NAMALWA (cell line): Measurements from ENCODE around the gene USP1.

Source experiments
- DNase-seq: peaks from one replicate; pipeline ENCODE4 v3.0.0-alpha.2; 2015; ENCODE audit warnings: low spot score

The USP1 gene, protein sequence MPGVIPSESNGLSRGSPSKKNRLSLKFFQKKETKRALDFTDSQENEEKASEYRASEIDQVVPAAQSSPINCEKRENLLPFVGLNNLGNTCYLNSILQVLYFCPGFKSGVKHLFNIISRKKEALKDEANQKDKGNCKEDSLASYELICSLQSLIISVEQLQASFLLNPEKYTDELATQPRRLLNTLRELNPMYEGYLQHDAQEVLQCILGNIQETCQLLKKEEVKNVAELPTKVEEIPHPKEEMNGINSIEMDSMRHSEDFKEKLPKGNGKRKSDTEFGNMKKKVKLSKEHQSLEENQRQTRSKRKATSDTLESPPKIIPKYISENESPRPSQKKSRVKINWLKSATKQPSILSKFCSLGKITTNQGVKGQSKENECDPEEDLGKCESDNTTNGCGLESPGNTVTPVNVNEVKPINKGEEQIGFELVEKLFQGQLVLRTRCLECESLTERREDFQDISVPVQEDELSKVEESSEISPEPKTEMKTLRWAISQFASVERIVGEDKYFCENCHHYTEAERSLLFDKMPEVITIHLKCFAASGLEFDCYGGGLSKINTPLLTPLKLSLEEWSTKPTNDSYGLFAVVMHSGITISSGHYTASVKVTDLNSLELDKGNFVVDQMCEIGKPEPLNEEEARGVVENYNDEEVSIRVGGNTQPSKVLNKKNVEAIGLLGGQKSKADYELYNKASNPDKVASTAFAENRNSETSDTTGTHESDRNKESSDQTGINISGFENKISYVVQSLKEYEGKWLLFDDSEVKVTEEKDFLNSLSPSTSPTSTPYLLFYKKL

DNA sequence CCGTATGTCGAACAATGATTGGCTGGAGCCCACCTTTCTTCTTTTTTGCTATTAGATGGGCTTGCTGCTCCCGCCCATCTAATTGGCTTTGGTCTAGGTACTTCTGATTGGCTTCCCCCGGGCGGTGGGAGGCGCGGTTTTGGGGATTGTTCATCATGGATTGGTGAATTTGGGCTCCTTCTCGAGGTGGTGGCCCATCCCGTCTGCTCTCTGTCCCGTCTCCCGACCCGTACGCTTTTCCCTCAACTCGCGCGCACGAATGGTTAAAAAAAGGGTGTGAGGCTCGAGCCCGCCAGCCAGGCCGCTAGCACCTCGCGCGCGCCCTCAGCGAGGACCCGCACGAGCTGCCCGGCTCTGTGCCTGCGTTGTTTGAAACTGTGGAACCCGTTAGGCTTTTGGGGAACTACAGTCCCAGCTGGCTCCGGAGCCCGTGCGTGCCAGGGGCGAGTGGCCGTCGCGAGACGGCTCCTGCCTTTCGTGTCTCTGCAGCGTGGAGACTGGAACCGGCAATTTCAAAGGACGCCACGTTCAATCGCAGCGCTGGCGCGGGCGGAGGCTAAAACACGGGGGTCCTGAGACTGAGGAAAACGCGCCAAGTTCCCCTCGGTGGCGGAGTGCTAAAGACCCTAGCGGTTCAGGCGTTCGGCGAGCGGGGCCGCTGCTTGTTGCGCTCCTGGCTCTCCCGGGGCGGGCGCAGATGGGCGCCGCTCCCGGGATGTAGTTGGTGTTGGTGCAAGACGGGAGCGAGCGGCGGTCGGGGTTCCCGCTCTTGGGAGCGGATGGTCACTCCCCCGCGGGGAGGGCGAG lies at the start of gene USP1:
Gene USP1, plus strand, starts transcription at position 584 of the 807 bp plus-strand sequence. CDS start 2,819 bp downstream, outside the sequence.
- peak; percentile 100 for DNase-seq

DNA sequence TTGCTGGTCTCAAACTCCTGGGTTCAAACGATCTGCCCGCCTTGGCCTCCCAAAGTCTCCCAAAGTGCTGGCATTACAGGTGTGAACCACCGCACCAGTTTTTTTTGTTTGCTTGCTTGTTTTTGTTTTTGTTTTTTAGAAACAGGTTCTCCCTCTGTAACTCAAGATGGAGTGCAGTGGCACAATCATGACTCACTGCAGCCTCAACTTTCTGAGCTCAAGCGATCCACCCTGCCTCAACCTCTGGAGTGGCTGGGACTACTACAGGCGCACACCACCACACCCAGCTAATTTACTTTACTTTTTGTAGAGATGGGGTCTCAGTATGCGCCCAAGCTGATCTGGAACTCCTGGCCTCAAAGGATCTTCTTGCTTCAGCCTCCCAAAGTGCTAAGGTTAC lies 47.3 kb upstream of the USP1 start:
- no peak for DNase-seq

DNA sequence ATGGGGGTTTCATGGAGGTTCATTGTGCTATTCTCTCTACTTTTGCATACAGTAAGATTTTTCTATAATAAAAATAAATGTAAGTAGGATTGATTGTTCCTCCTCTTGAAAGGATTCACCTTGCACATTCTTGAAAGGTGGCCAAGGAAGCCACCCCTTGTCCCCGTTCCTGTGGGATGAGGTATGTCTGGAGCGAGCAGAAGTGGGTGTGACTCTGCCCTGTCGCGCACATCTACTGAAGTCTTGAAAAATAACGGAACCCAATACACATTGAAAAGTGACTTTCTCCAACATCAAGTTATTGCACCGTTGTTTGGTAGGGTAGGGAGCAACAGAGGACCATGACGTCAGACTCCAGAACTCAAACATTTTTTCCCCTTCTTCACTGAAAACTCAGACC lies 46.8 kb upstream of the USP1 start:
- DNase-seq: no peak

DNA sequence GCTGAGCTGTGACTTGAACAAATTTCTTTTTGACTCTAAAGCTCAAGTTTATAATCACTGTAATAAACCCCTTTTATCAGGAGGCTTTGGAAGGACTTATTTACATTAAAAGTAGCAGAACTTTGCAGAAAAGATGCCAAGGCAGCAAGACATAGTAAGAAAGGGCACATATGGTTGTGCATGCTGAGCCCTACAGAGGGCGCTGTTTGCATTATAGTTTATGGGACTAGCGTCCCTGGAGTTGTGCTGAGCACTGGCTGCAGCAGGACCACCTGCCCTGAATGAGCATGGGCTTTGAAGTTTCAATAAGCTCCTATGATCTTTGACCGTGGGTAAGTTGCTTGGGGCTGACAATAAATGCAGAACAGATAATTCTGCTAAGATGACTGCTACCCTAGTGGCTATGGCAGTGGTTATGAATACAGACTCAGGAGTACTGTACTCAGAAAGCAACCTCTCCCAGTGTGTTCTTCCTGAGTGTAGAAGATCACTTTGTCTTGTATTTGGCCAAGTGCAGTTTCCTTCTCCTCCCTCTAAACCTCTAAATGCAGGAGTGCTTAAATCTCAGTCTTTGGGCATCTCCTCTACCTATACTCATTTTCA lies 45.4 kb upstream of the USP1 start:
- peak; percentile 61 for DNase-seq

DNA sequence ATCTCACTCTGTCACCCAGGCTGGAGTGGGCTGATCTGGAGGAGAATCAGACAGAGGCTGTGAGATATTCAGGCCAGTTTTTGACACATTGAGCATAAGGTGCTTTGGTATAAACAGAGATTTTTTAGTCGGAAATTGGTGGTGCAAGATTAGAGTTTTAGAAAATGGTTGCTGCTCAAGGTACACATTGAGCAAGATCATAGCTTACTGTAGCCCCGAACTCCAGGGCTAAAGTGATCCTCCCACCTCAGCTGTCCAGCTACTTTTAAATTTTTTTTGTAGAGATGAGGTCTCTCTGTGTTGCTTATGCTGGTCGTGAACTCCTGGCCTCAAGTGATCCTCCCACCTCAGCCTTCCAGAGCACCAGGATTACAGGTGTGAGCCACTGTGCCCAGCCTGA lies 43.9 kb upstream of the USP1 start:
- no peak for DNase-seq

DNA sequence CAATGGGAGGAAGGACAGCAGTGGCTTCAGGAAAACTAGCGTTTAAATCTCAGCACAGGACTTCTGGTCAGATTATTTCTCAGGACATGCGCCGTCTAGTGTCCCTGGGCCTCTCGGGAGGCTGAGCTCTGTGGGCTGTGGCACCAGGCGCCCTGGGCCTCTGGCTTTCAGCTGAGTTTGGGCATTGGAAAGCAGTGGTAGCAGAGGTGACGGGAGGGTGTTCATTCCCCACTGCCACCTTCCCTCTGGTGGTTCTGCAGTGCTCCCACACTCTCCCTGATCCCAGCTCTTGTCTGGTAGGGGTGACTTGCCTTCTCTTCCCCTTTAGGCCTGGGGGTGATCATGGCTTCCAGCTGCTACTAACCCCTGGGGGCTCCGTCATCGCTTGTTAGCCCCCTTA lies 42.2 kb upstream of the USP1 start:
- DNase-seq: no peak

DNA sequence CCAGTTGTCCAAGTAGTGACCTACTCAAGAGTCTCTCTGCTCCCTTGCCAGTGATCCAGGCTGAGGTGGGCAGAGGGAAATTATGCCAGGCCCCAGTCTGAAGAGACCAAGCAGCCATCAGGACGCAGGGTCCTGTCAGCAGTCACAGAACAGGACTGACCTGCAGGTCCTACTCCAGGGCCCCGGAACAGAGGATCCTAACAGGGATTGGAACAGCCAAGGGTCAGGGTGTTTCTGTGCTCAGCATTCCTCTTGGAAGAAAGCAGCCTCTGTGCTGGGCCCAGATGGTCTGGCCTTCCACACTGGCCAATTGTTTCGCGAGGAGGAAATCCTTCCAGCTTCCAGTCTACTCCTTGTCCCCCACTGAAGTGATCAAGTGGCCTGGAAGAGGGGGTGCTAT lies 41.6 kb upstream of the USP1 start:
- DNase-seq: no peak

DNA sequence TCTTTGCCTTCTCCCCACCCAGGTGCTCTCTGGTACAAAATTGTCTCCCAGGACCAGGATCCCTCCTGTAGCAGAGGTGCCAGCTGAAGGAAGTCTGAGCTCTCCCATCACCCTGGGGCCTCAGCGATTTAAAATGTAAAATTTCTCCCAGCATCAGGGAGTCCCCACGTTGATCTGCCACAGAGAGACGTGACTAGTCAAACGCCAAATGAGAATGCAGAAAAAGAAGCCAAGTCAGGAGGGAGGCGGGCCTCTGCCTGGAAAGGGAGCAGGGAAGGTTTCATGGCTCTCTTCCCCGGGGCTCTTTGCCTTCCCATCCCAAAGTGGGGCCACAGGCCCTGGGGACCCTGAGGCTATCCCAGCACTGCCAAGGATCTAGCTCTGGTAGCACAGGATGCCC lies 40.0 kb upstream of the USP1 start:
- DNase-seq: no peak

DNA sequence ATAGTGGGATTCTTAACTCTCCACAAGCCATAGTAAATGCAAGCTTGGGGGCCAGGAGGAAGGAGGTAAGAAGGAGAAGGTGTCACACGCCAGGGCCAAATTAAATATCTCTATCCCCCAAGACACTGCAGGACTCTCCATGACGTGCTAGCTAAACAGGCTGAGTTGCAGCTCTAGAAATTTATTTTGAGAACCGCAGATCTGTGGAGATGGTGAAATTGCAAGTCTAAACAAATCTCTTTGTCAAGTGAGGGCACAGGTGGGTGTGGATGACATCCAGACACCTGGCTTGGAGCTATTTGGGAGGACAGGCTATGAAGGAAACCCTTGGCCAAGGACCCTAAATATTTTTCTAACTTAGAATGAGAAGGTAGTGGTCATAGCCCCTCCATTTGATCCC lies 39.5 kb upstream of the USP1 start:
- no peak for DNase-seq

DNA sequence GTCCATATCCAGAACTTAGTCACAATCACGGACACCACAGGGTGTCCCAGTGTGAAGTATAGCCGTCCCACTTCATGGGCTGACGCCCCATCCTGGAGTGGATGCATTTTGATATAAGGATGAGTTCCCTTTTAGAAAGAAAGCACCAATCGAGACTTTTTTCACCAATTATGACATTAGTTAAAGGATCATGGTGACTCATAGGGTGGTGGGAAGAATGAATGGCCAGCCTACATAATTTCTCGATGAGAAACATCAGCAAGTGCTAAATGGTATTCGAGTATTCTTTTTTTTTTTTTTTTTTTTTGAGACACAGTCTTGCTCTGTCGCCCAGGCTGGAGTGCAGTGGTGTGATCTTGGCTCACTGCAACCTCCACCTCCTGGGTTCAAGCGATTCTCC lies 38.5 kb upstream of the USP1 start:
- DNase-seq: no peak

DNA sequence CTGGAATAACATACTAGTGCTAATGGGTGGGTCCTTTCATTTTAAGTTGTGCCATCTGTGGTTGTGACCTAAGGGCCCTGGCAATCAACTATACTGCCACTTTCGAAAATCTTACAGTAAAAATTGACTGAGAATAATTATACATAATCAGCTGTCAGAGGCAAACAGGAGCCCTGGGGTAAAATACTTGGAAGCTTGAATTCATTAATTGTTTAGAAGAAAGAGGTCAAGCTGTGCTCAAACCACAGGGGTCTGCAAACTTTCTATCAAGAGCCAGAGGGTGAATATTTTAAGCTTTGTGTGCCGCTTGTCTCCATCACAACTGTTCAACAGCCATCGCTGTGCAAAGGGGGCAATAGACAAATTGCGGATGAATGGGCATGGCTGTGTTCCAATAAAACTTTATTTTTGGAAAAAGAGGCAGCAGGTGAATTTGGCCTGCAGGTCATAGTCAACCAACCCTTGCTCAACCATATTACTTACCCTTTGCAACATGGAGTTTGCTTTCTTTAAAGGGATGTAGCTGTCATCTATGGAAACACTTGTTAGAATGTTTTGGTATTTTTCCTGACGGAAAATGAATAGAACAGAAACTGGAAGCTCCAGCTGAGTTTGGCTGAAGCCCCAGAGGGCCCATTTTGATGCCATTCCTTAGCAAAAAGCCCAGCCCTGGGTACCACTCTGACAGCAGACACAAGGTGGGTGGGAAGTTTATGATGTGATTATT lies 35.7 kb upstream of the USP1 start:
- no peak for DNase-seq

DNA sequence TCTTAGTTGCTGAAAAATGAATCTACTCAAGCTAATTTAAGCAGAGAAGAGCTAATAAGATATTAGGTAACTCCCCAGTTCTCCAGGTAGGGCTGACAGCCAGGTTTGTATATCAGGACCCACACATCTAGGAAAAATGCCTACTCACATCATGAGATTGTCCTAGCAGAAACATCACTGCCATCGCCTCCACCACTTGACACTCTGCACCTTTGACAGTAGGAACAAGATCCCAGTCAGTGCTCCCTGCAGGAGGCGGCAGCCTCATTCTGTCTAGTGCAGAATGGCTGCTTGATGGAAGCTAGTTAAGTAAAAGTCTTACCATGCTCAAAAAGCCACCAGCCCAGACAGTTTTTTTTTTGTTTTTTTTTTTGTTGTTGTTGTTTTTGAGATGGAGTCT lies 31.6 kb upstream of the USP1 start:
- DNase-seq: no peak

DNA sequence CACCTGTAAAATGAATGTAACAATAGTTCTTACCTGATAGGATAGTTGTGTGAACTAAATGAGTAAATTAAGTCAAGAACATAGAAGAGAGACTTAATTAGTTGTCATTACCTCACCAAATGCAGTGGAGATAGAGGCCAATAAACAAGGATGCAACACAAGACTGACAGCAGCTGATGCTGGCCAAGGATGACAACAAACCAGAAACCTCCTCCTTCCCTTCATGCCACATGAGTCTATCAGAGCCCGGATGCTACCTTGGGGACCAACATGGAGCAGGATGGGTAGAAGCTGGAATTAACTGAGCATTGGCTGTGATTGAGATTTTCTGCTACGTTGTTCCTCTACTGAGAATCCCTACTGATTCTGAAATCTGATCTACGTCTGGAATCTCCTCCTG lies 30.3 kb upstream of the USP1 start:
- DNase-seq: no peak

DNA sequence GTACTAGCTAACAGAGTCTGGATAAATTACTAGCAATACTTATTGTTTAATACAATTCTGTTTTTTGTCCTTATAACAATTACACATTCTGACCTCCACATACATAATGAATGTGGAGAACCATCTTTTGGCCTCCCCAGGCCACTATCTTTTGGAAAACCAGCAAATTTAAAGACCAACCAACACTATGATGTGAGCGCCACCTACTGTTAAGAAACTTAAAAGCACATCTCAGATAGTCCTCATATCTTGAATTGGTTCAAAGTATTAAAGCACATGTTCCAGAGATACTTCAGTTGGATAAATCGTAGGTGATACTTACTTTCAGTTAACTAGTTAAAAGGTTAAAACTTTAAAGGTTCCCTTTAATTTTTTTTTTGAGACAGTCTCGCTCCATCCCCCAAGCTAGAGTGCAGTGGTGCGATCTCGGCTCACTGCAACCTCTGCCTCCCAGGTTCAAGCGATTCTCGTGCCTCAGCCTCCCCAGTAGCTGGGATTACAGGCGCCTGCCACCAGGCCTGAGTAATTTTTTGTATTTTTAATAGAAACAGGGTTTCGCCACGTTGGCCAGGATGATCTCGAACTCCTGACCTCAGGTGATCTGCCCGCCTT lies 29.3 kb upstream of the USP1 start:
- DNase-seq: peak; percentile 74

DNA sequence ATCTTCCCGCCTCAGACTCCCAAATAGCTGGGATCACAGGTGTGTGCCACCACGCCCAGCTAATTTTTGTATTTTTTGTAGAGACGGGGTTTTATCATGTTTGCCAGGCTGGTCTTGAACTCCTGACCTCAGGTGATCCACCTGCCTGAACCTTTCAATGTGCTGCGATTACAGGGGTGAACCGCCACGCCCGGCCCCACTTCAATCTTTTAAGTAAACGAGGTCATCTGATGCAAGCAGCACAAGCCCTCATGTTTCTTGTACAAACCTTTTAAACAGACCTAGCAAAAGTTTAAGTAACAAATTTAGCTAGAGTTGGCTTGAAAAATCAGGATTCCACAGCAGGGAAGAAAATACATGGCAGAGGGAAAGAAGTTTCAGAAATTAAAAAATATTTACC lies 21.2 kb upstream of the USP1 start:
- DNase-seq: no peak

DNA sequence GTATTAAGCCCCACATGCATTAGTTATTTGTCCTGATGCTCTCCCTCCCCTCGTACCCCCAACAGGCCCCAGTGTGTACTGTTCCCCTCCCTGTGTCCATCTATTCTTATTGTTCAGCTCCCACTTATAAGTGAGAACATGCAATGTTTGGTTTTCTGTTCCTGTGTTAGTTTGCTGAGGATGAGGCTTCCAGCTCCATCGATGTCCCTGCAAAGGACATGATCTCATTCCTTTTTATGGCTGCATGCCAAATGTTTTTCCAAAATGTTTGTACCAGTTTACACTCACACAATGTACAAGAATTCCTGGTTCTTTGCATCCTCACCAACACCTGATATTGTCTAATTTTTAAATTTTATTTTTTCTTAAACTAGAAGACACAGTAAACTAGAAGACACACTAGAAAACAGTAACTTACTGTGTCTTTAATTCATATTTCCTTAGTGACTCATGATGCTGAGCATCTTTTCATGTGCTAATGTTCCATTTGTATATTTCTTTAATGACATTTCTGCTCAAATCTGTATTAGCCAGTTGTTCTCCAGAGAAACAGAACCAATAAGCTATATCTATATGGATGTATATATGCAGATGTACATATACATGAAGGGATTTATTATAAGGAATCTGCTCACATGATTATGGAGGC lies 19.4 kb upstream of the USP1 start:
- no peak for DNase-seq

DNA sequence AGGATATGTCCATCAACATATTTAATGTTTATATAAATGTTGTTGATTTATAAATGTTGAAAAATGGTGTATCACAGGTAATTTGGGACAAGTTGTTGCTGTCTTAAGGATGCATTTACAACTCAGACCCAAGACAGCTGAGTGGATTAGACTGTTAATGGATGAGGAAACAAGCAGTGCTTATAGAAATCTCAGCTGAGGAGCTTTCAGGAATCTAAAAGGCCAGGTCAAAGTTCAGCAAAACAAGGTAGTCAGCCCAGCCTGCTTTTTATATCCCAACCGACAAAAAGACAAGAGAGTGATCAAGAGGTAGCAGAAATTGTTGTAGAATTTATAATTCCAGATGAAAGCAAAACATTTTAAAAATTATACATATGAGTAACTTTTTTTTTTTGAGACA lies 16.6 kb upstream of the USP1 start:
- DNase-seq: no peak

DNA sequence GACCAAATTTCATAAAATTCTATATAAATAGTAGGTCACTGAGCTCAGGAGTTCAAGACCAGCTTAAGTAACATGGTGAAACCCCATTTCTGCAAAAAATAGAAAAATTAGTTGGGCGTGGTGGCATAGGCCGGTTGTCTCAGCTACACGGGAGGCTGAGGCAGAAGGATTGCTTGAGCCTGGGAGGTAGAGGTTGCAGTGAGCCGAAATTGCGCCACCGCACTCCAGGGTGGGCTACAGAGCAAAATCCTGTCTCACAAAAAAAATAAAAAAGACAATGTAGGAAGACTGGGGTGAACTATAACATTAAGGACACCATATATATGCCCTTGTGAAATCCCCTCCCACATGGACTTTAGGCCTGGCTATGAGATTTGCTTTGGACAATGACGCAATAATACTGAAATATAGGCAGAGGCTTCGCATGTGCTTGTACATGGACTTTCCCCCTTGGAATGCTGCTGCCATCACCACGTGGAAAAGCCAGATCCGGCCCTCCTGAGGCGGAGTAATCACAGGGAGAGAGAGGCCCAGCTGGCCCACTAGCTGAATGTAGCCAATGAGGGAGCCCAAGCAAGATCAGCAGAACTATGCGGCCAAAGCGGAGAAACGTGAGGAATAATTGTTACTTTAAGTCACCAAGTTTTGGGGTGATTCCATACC lies 13.1 kb upstream of the USP1 start:
- no peak for DNase-seq

DNA sequence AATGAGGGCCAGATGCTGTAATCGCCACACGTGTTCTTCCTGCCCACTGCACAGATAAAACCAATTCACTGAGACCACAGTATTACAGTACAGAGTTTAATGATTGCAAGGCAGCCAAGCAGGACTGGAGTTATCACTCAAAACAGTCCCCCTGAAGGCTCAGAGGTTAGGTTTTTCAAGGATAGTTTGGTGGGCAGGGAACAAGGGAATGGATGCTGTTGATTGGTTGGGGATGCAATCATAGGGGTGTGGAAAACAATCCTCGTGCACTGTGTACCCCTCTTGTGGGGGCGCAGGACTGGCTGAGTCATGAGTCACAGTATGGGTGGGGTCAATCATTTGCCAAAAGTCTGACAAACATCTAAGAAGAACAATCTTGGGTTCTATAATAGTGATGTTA lies 12.4 kb upstream of the USP1 start:
- DNase-seq: no peak

DNA sequence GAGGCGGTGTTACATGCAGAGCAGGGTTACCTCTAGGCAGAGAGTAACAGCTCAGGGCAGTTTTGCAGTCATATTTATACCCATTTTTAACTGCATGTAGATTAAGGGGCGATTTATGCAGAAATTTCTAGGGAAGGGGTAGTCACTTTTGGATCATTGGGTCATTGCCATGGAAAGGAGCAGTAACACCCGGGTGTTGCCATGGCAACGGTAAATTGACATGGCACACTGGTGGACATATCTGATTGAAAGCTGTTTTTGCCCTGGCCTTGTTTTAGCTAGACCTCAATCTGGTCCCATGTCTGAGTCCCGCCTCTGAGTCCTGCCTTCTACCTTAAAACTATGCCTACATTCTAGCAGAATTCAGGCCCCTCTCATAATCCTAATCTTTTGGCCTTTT lies 11.8 kb upstream of the USP1 start:
- DNase-seq: no peak
